CD4-positive, CD25-positive, alpha-beta regulatory T cell (primary cell): ENCODE data around the gene LKAAEAR1. TPM values are rescaled to one million over a fixed set of nuclear protein-coding genes. Genes with fewer than 3 reads are reported as not detected.
A peak's percentile ranks its signal among the peaks of the same experiment; 100 is the strongest.

ENCODE experiments used
- ATAC-seq, 2 donors: fragments of 150-1000 bp; cut with Tn5 transposase; one replicate each; pipeline ENCODE4 v1.10.0; 2021; ENCODE audit warnings: low read depth in 2 of 2, moderate number of reproducible peaks in 2 of 2, moderate library complexity in 1 of 2
- DNase-seq, 3 donors: peaks; one replicate each; pipeline versions ENCODE4 v3.0.0 to v3.0.0-alpha.2; 2012 to 2022; ENCODE audit warnings: mixed read lengths in 1 of 3
- H3K27ac ChIP-seq: one replicate; pipeline ENCODE4 v1.7.0; 2013; ENCODE audit warnings: mild to moderate bottlenecking, low read length; ENCODE audit not compliant: insufficient read depth, poor library complexity, severe bottlenecking
- H3K27me3 ChIP-seq: one replicate; pipeline ENCODE4 v1.7.0; 2013; ENCODE audit warnings: low read length; ENCODE audit not compliant: control insufficient read depth, insufficient read depth
- H3K36me3 ChIP-seq: one replicate; pipeline ENCODE4 v1.7.0; 2013; ENCODE audit warnings: mild to moderate bottlenecking, low read length, moderate library complexity; ENCODE audit not compliant: control insufficient read depth, insufficient read depth
- H3K4me1 ChIP-seq: 2 replicates; pipeline ENCODE4 v1.7.0; 2013; ENCODE audit warnings: mild to moderate bottlenecking, low read length; ENCODE audit not compliant: insufficient read depth, control insufficient read depth, poor library complexity, severe bottlenecking
- H3K4me3 ChIP-seq: one replicate; pipeline ENCODE4 v1.7.0; 2013; ENCODE audit warnings: low read depth, mild to moderate bottlenecking, low read length, moderate library complexity
- H3K9me3 ChIP-seq, 2 experiments: 1 replicate in 1 of 2; 2 replicates in 1 of 2; pipeline ENCODE4 v1.7.0; 2013; ENCODE audit warnings: low read length in 2 of 2, mild to moderate bottlenecking in 1 of 2, moderate library complexity in 1 of 2; ENCODE audit not compliant: control insufficient read depth in 2 of 2
- H3K27ac Mint-ChIP-seq, 3 donors: one replicate each; pipeline ENCODE4 v1.8.0; 2020 to 2022; ENCODE audit warnings: mild to moderate bottlenecking in 3 of 3, mixed read lengths in 3 of 3, moderate library complexity in 2 of 3
- H3K27me3 Mint-ChIP-seq: one replicate; pipeline ENCODE4 v1.8.0; 2022; ENCODE audit warnings: mild to moderate bottlenecking, mixed read lengths
- H3K36me3 Mint-ChIP-seq: one replicate; pipeline ENCODE4 v1.8.0; 2020; ENCODE audit warnings: mixed read lengths
- H3K4me1 Mint-ChIP-seq, 4 donors: one replicate each; pipeline ENCODE4 v1.8.0; 2020 to 2022; ENCODE audit warnings: mixed read lengths in 4 of 4, mild to moderate bottlenecking in 1 of 4
- H3K4me3 Mint-ChIP-seq, 4 donors: one replicate each; pipeline ENCODE4 v1.8.0; 2020 to 2022; ENCODE audit warnings: mild to moderate bottlenecking in 4 of 4, mixed read lengths in 4 of 4, moderate library complexity in 3 of 4
- H3K9me3 Mint-ChIP-seq, 7 donors: one replicate each; pipeline ENCODE4 v1.8.0; 2020 to 2022; ENCODE audit warnings: mixed read lengths in 7 of 7, mild to moderate bottlenecking in 3 of 7, moderate library complexity in 2 of 7
- polyA plus RNA-seq, 4 donors: library from polyadenylated mRNA; unstranded; fragments of 300-500 nt; fragmentation: Illumina TruSeq; gene quantifications; one replicate each; pipeline ENCODE4 v1.2.3, GENCODE V29; 2021
- total RNA-seq: library from RNA; stranded (reverse); gene quantifications from one replicate; pipeline ENCODE4 v1.2.3, GENCODE V29; 2022

LKAAEAR1 gene
- total and polyA plus RNA-seq, 5 donors from 2014 or later: 0.42 to 1.4 TPM; not detected in 3

GRCh38 chr20:64099086-64099786, 15.0 kb upstream of the LKAAEAR1 start:
- DNase-seq: no peak
- H3K4me1 Mint-ChIP-seq: peaks cover 0 to 15% (median 3%) of the 10 kb centered on the region in 4 donors
- no peak overlapping the region for H3K27ac Mint-ChIP-seq
- peaks cover 10% of the 10 kb centered on the region for H3K4me1 ChIP-seq
- no peak overlapping the region for H3K4me3 ChIP-seq
- no peaks in the 10 kb centered on the region for H3K36me3 ChIP-seq
- peaks cover 22% of the 10 kb centered on the region for H3K27me3 Mint-ChIP-seq
- no peaks in the 10 kb centered on the region for H3K9me3 ChIP-seq
- H3K36me3 Mint-ChIP-seq: peaks cover 6% of the 10 kb centered on the region
- ATAC-seq: no peak
- H3K27ac ChIP-seq: no peak overlapping the region
- no peak overlapping the region for H3K4me3 Mint-ChIP-seq
- peaks cover 0 to 5% (median 0%) of the 10 kb centered on the region in 7 donors for H3K9me3 Mint-ChIP-seq
- H3K27me3 ChIP-seq: peaks cover 6% of the 10 kb centered on the region

GRCh38 chr20:64098471-64099013, 14.3 kb upstream of the LKAAEAR1 start:
- Mint-ChIP-seq H3K36me3 (peaks cover 6% of the 10 kb centered on the region), H3K27me3 (peaks cover 18% of the 10 kb centered on the region), H3K4me1 (peaks cover 0 to 15% (median 3%) of the 10 kb centered on the region in 4 donors), H3K27ac (no peak overlapping the region), H3K4me3 (peak overlapping the region in 1 of 4 donors; percentile 27), H3K9me3 (peaks cover 0 to 5% (median 0%) of the 10 kb centered on the region in 7 donors)
- no peaks in the 10 kb centered on the region for H3K9me3 ChIP-seq
- DNase-seq (no peak), ATAC-seq (no peak)
- H3K4me3 ChIP-seq: no peak overlapping the region
- H3K27ac ChIP-seq: no peak overlapping the region
- peaks cover 6% of the 10 kb centered on the region for H3K27me3 ChIP-seq
- H3K4me1 ChIP-seq: peaks cover 10% of the 10 kb centered on the region
- H3K36me3 ChIP-seq: no peaks in the 10 kb centered on the region

- DNase-seq: no peak
- Histone ChIP-seq H3K9me3 (no peaks in the 10 kb centered on the region), H3K27ac (no peak overlapping the region), H3K4me1 (no peaks in the 10 kb centered on the region), H3K36me3 (no peaks in the 10 kb centered on the region), H3K27me3 (peaks cover 6% of the 10 kb centered on the region), H3K4me3 (no peak overlapping the region)
- Mint-ChIP-seq H3K36me3 (peaks cover 6% of the 10 kb centered on the region), H3K27ac (no peak overlapping the region), H3K9me3 (peaks cover 0 to 5% (median 0%) of the 10 kb centered on the region in 7 donors), H3K4me3 (no peak overlapping the region), H3K27me3 (peaks cover 4% of the 10 kb centered on the region), H3K4me1 (peaks cover 0 to 16% (median 3%) of the 10 kb centered on the region in 4 donors)
- ATAC-seq: no peak
Measured at GRCh38 chr20:64096535-64096934, 12.3 kb upstream of the LKAAEAR1 start.

DNA sequence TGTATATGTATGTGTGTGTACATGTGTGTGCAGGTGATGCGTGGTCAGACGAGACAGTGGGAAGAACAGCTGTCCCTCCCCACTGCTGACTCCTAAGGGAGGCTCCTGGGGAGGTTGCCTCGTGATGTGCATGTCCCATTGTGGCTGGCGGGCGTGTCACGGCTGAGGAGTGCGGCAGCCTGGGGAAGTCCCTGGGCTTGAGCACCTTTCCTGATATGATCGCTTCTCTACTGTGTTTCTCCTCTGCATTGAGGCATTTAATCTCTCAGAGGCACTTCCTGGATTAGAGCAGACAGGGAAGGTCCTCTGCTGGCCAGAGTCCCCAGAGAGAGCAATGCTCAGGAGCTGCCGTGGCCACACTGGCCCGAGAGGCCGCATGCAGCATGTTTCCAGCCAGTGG, 11.7 kb upstream of the LKAAEAR1 start:
- peaks cover 0 to 5% (median 0%) of the 10 kb centered on the region in 7 donors for H3K9me3 Mint-ChIP-seq
- no peak overlapping the region for H3K4me3 ChIP-seq
- no peaks in the 10 kb centered on the region for H3K27me3 Mint-ChIP-seq
- ATAC-seq (no peak), DNase-seq (no peak)
- H3K27me3 ChIP-seq: peaks cover 2% of the 10 kb centered on the region
- H3K9me3 ChIP-seq: no peaks in the 10 kb centered on the region
- H3K27ac ChIP-seq: no peak overlapping the region
- H3K4me1 ChIP-seq: no peaks in the 10 kb centered on the region
- H3K4me3 Mint-ChIP-seq: no peak overlapping the region
- H3K27ac Mint-ChIP-seq: no peak overlapping the region
- H3K36me3 ChIP-seq: no peaks in the 10 kb centered on the region
- H3K4me1 Mint-ChIP-seq: peaks cover 0 to 10% (median 3%) of the 10 kb centered on the region in 4 donors
- peaks cover 6% of the 10 kb centered on the region for H3K36me3 Mint-ChIP-seq

- Histone ChIP-seq H3K36me3 (no peaks in the 10 kb centered on the region), H3K9me3 (no peaks in the 10 kb centered on the region), H3K4me3 (no peak overlapping the region), H3K27me3 (no peaks in the 10 kb centered on the region), H3K27ac (no peak overlapping the region), H3K4me1 (no peaks in the 10 kb centered on the region)
- ATAC-seq (no peak), DNase-seq (no peak)
- Mint-ChIP-seq H3K4me3 (no peak overlapping the region), H3K4me1 (peaks cover 0 to 9% (median 3%) of the 10 kb centered on the region in 4 donors), H3K36me3 (peaks cover 6% of the 10 kb centered on the region), H3K27me3 (no peaks in the 10 kb centered on the region), H3K9me3 (peaks cover 0 to 5% (median 0%) of the 10 kb centered on the region in 7 donors), H3K27ac (no peak overlapping the region)
Measured at GRCh38 chr20:64095455-64095854, 11.3 kb upstream of the LKAAEAR1 start.

GRCh38 chr20:64093013-64093503, 8.9 kb upstream of the LKAAEAR1 start:
- DNase-seq (no peak), ATAC-seq (no peak)
- Histone ChIP-seq H3K4me1 (no peaks in the 10 kb centered on the region), H3K27me3 (no peaks in the 10 kb centered on the region), H3K4me3 (no peak overlapping the region), H3K9me3 (no peaks in the 10 kb centered on the region), H3K36me3 (no peaks in the 10 kb centered on the region), H3K27ac (no peak overlapping the region)
- H3K36me3 Mint-ChIP-seq: peaks cover 9% of the 10 kb centered on the region
- H3K27me3 Mint-ChIP-seq: peaks cover 17% of the 10 kb centered on the region
- no peak overlapping the region for H3K4me3 Mint-ChIP-seq
- H3K27ac Mint-ChIP-seq: no peak overlapping the region
- H3K9me3 Mint-ChIP-seq: peaks cover 0 to 5% (median 3%) of the 10 kb centered on the region in 7 donors
- peaks cover 0 to 7% (median 3%) of the 10 kb centered on the region in 4 donors for H3K4me1 Mint-ChIP-seq

DNA sequence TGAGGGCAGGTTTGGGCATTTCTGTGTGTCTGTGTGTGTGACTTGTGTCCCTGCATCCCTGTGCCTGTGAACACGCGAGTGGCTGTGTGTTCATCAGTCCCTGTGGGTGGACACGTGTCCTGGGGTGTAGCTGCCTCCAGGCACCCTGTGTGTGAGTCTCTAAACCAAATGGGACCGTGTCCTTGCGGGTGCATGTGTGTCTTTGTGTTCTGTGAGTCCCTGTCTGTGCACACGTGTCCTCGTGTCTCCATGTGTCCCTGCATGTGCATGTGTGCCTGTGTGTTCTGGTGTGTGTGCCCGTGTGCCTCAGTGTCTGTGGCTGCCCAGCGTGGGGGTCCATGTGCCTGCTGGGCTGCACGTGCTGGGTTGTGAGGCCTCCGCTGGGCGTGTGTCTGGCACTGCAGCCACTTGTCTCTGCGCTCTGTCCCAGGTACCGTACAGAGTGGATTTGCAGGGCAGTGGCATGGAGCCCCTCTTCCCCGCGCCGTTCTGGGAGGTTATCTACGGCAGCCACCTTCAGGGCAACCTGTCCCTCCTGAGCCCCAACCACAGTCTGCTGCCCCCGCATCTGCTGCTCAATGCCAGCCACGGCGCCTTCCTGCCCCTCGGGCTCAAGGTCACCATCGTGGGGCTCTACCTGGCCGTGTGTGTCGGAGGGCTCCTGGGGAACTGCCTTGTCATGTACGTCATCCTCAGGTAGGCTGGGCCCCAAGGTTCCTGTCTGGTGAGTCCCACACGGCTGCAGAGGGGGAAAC, 8.2 kb upstream of the LKAAEAR1 start:
- Mint-ChIP-seq H3K9me3 (peaks cover 0 to 5% (median 4%) of the 10 kb centered on the region in 7 donors), H3K4me3 (no peak overlapping the region), H3K36me3 (peaks cover 9% of the 10 kb centered on the region), H3K27me3 (peaks cover 18% of the 10 kb centered on the region), H3K27ac (no peak overlapping the region), H3K4me1 (peaks cover 0 to 7% (median 5%) of the 10 kb centered on the region in 4 donors)
- Histone ChIP-seq H3K4me3 (no peak overlapping the region), H3K9me3 (peaks cover 0 to 5% of the 10 kb centered on the region in 2 experiments), H3K36me3 (no peaks in the 10 kb centered on the region), H3K27ac (no peak overlapping the region), H3K27me3 (no peaks in the 10 kb centered on the region), H3K4me1 (no peaks in the 10 kb centered on the region)
- DNase-seq: no peak
- no peak for ATAC-seq
